Sciatic nerve (tissue), 2 donors: Measurements from ENCODE around the gene MMEL1. TPM values are rescaled to one million over a fixed set of nuclear protein-coding genes. Genes with fewer than 3 reads are reported as not detected.

Experiments used
- ATAC-seq: fragments of 200-7000 bp; cut with Tn5 transposase; one replicate; pipeline ENCODE4 v1.9.1; 2020; ENCODE audit warnings: mild to moderate bottlenecking, moderate library complexity
- DNase-seq: peaks from one replicate; pipeline ENCODE4 v3.0.0-alpha.2; 2020; ENCODE audit warnings: low spot score
- intact Hi-C: fragments of 100-400 bp; cut with DNase I; formaldehyde crosslinking; loops from one replicate; pipeline ENCODE4 v1.14.2; 2022
- total RNA-seq: library from RNA; stranded (reverse); fragmentation: NEBNext Ultra II Directional; extraction: Animal tissue kit (Norgen Biotek cat#: 25700); gene quantifications from one replicate; pipeline ENCODE4 v1.2.1, GENCODE V29; 2021
- donor health status: DM: no; HTN: no; CAD: no.
- donor health status: DM: no; HTN: no; CAD: no.

The MMEL1 gene
- total RNA-seq, 1 donor from 2014 or later = 1.7 TPM

DNA sequence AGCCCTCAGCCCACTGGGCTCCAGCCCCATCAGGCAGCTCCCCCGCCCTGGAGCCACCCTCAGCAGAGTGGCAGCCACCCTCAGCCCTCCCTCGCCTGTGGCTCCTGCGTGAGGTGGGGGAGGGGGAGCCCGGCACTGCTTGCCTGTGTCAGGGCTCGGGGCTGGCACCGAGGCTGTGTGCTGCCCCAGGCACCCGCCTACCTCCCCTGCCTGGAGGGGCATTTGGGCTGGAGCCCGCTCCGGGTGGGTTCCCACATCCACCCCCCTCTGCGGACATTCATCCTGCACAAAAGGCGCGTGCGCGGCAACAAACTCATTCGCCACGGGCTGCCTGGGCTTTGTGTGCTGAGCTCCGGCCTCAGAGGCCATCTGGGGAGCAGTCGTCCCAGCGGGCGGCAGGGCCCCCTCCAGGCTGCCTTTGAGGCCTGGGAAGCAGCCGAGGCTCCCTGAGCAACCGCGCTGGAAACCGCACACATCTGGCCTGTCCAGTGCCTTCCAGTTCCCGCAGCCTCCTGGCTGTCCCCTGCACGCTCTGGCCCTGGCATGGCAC lies 89.2 kb downstream of the MMEL1 start:
- no peak for ATAC-seq
- no peak for DNase-seq
- intact Hi-C loops = no loop called here

DNA sequence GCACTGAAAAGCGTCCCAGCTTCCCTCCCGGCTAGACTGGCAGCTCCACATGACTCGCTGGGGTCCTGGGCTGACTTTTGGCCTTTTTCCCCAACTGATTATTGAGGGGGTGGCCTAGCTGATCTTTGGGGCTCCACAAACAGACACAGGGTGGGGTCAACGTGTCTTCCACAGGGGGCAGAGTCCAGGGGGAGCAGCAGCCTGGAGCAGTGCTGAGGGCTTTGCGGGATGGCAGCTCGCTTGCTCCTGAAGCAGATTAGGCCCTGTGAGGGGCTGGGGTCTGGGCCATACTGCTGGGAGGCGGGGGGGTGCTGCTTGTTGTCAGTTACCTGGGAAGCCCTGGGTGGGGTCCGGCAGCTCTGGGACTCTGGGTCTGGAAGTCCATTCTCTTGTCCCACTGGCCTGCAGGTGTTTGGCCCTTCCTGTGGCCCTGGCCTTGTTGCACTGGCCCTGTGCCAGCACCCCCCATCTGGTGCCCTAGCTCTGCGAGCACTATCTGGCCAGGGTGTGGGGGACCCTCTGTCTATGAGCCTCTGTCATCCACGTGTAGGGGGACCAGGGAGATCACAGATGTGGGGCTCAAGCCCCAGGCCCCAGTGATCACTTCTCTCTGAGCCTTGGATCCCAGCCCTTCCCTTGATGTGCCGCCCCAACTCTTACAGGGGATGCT lies 90.4 kb downstream of the MMEL1 start:
- intact Hi-C loops = no loop called here
- no peak for ATAC-seq

DNA sequence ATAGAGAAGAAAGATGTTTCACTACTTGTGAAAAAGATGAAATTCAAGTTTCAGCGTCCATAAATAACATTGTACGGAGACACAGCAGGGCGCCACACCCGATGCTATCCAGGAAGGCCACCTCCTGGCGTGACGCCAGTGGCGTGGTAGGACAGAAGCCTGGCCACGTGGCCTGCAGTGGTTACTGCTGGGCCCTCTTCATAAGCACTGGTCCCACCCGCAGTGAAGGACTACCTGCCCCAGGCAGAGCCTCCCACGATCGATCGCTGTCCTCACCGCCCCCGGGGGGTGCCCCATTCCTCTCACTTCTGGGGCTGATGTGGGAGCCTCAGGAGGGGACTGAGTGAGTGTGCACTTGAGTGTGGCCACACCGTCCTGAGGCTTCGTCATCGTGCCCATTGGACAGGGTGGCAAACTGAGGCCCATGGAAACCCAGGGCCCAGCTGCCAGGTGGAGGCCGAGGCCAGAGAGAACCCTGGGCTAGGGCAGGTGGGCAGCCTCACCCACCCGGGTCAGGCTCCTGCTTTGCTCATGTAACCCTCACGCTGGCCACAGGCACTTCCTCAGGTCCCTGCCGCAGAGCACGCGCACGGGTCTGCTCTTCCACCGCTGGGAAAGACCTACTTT lies 91.1 kb downstream of the MMEL1 start:
- intact Hi-C loops = no loop called here
- DNase-seq = no peak
- ATAC-seq = no peak

More for the DNA sequence above, 90.4 kb downstream of the MMEL1 start:
- no peak for DNase-seq

DNA sequence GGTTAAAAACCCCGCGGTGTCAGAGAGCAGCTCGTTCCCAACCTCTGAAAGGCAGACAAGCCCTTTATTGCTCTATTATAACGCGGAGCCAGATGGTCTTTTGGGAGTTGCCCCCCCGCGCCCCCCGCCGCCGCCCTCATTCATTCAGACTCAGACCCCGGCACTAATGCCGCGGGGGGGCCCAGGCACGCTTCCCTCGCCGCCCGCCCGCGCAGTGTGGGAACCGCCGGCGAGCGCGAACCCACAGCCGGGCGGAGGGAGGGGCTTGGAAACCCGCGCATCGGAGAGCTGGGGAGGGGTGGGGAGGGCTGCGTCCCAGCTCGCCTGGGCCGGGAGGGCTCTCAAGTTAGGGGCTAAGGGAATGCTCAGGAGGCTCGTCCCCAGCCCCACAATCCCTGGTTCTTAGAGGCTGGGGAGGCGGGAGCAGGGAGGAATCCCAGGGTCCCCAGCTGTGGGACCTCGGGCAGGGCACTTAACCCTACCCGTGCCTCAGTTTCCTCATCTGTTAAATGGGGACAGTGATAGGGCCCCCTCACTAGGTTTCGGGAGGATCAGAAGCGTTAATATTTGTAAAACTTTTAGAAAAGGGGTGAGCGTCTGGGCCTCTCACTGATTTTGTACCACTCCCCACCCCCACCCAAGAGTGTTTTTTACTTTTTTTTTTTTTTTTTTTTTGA lies 91.9 kb downstream of the MMEL1 start:
- no peak for DNase-seq
- intact Hi-C loops = no loop called here
- ATAC-seq = no peak

Other genes starting within 250 kb of the MMEL1 start
- 16.4 TPM for gene MORN1, start 241.5 kb downstream of the MMEL1 start, total RNA-seq
- 87.3 TPM for gene RER1, start 241.2 kb downstream of the MMEL1 start, total RNA-seq
- gene PEX10, start 220.5 kb downstream of the MMEL1 start, total RNA-seq = 18.1 TPM
- gene PLCH2, start 156.7 kb downstream of the MMEL1 start, total RNA-seq = 1.1 TPM
- 32.3 TPM for gene PANK4, start 106.4 kb downstream of the MMEL1 start, total RNA-seq
- 2.1 TPM for gene HES5, start 102.8 kb downstream of the MMEL1 start, total RNA-seq
- 73.3 TPM for gene TNFRSF14, start 76.6 kb downstream of the MMEL1 start, total RNA-seq
- 23.9 TPM for gene PRXL2B, start 46.2 kb downstream of the MMEL1 start, total RNA-seq
- gene TTC34, start 168.7 kb upstream of the MMEL1 start, total RNA-seq = 1.4 TPM